NCI-H748 (cell line): ENCODE results near the gene C12orf60.

Source experiments
- DNase-seq: peaks from one replicate; lab custom pipeline; 2025; ENCODE audit not compliant: unreplicated experiment; lab: John Stamatoyannopoulos, UW

The C12orf60 gene

GRCh38 chr12:14776236-14776961 is 27.1 kb upstream of the C12orf60 start:
- DNase-seq: peak; percentile 5

- peak; percentile 32 for DNase-seq
Measured at GRCh38 chr12:14777271-14777670, 26.2 kb upstream of the C12orf60 start.

- DNase-seq: no peak
Measured at GRCh38 chr12:14779834-14780233, 23.6 kb upstream of the C12orf60 start.

GRCh38 chr12:14780859-14781258 is 22.6 kb upstream of the C12orf60 start:
- no peak for DNase-seq

GRCh38 chr12:14781563-14781962 is 21.9 kb upstream of the C12orf60 start:
- no peak for DNase-seq

- DNase-seq: no peak
Measured at GRCh38 chr12:14782756-14783155, 20.7 kb upstream of the C12orf60 start.

- DNase-seq: no peak
Measured at GRCh38 chr12:14784471-14784870, 19.0 kb upstream of the C12orf60 start.

- DNase-seq: no peak
Measured at GRCh38 chr12:14785568-14785967, 17.9 kb upstream of the C12orf60 start.

- no peak for DNase-seq
Measured at GRCh38 chr12:14795028-14795448, 8.4 kb upstream of the C12orf60 start.

- no peak for DNase-seq
Measured at GRCh38 chr12:14802247-14802646, 1.2 kb upstream of the C12orf60 start.

- DNase-seq: no peak
Measured at GRCh38 chr12:14802721-14803010, 804 bp upstream of the C12orf60 start.

GRCh38 chr12:14803830-14804160 is 325 bp downstream of the C12orf60 start:
- peak; percentile 62 for DNase-seq

GRCh38 chr12:14810167-14810952 is 6.9 kb downstream of the C12orf60 start:
- no peak for DNase-seq

- DNase-seq: peak; percentile 8
Measured at GRCh38 chr12:14810953-14811483, 7.5 kb downstream of the C12orf60 start.

- DNase-seq: no peak
Measured at GRCh38 chr12:14811486-14811885, 8.0 kb downstream of the C12orf60 start.

- no peak for DNase-seq
Measured at GRCh38 chr12:14814014-14814413, 10.5 kb downstream of the C12orf60 start, which contains the start of gene SMCO3. TSS of gene SMCO3 (minus strand) at chr12:14814182. CDS start at chr12:14806680, 7,502 bp downstream.

GRCh38 chr12:14824012-14824634 is 20.7 kb downstream of the C12orf60 start:
- DNase-seq: no peak

- no peak for DNase-seq
Measured at GRCh38 chr12:14825256-14825655, 21.8 kb downstream of the C12orf60 start.

- no peak for DNase-seq
Measured at GRCh38 chr12:14826491-14826890, 23.0 kb downstream of the C12orf60 start.

- no peak for DNase-seq
Measured at GRCh38 chr12:14827043-14827442, 23.6 kb downstream of the C12orf60 start.

GRCh38 chr12:14828892-14829291 is 25.4 kb downstream of the C12orf60 start:
- DNase-seq: no peak

- DNase-seq: no peak
Measured at GRCh38 chr12:14833336-14833735, 29.9 kb downstream of the C12orf60 start.
